Ascending aorta (tissue), 2 donors: ENCODE measurements around the gene MXI1. TPM values are rescaled to one million over a fixed set of nuclear protein-coding genes. Genes with fewer than 3 reads are reported as not detected.
"Not testable (repeated sequence)": the region's sequence is repeated elsewhere in the genome, so short reads cannot be mapped to it uniquely, and the experiment has no call there.

Experiments
- DNase-seq, 2 donors: peaks; one replicate each; pipeline ENCODE4 v3.0.0-alpha.2; 2019; ENCODE audit warnings: low spot score in 2 of 2
- H3K27ac ChIP-seq, 2 donors: fragments of 200-600 bp; sonication (generic); one replicate each; pipeline ENCODE4 v1.5.1; 2016 to 2017; ENCODE audit warnings: mild to moderate bottlenecking in 1 of 2
- H3K27me3 ChIP-seq: fragments of 200-600 bp; sonication (generic); one replicate; pipeline ENCODE4 v1.5.1; 2017
- H3K36me3 ChIP-seq, 2 donors: fragments of 200-600 bp; sonication (generic); one replicate each; pipeline ENCODE4 v1.5.1; 2016
- H3K4me1 ChIP-seq, 2 donors: fragments of 200-600 bp; sonication (generic); one replicate each; pipeline ENCODE4 v1.5.1; 2016 to 2017; ENCODE audit warnings: mild to moderate bottlenecking in 1 of 2
- H3K4me3 ChIP-seq, 2 donors: fragments of 200-600 bp; sonication (generic); one replicate each; pipeline ENCODE4 v1.5.1; 2016 to 2017; ENCODE audit warnings: mild to moderate bottlenecking in 1 of 2
- H3K9me3 ChIP-seq, 2 donors: fragments of 200-600 bp; sonication (generic); one replicate each; pipeline ENCODE4 v1.5.1; 2016
- CTCF ChIP-seq, 3 experiments: fragments of 200-600 bp in 2 of 3; fragments of 450-650 bp in 1 of 3; sonication (generic) in 2 of 3; IDR thresholded peaks; one replicate each; pipeline ENCODE4 v1.5.1; 2016 to 2019; ENCODE audit warnings: antibody characterized with exemption in 3 of 3, mild to moderate bottlenecking in 1 of 3, moderate library complexity in 1 of 3
- intact Hi-C: fragments of 100-400 bp; cut with DNase I; formaldehyde crosslinking; loops from one replicate; pipeline ENCODE4 v1.15.1; 2023
- total RNA-seq: library from RNA; depleted of rRNA; stranded (reverse); fragments of >200 nt; gene quantifications from one replicate; pipeline ENCODE4 v1.1.0, GENCODE V29; 2016

The MXI1 gene
- total RNA-seq, 1 donor from 2014 or later, result 95.0 TPM

GRCh38 chr10:110265573-110266193 is 58.3 kb downstream of the MXI1 start:
- Histone ChIP-seq H3K4me1 (peaks cover 19 to 90% of the 10 kb centered on the region in 2 donors), H3K4me3 (no peak overlapping the region), H3K27me3 (no peaks in the 10 kb centered on the region), H3K36me3 (no peaks in the 10 kb centered on the region), H3K27ac (peak overlapping the region; percentile 84 to 90), H3K9me3 (no peaks in the 10 kb centered on the region)
- intact Hi-C loops, result no loop called here
- TF ChIP-seq CTCF (IDR thresholded peaks at IDR 0.05), result no peak
- no peak for DNase-seq

GRCh38 chr10:110267276-110267675 is 59.9 kb downstream of the MXI1 start:
- no peak for TF ChIP-seq CTCF (IDR thresholded peaks at IDR 0.05)
- no peak for DNase-seq
- H3K4me3 ChIP-seq, result no peak overlapping the region
- H3K27me3 ChIP-seq, result no peaks in the 10 kb centered on the region
- H3K36me3 ChIP-seq, result no peaks in the 10 kb centered on the region
- H3K9me3 ChIP-seq, result no peaks in the 10 kb centered on the region
- H3K27ac ChIP-seq, result peak overlapping the region; percentile 84 to 90
- intact Hi-C loops, result no loop called here
- H3K4me1 ChIP-seq, result peaks cover 24 to 86% of the 10 kb centered on the region in 2 donors

- intact Hi-C loops, result no loop called here
- peaks cover 20 to 89% of the 10 kb centered on the region in 2 donors for H3K4me1 ChIP-seq
These were observed 61.0 kb downstream of the MXI1 start for GRCh38 chr10:110268442-110268841.

GRCh38 chr10:110268971-110269370 is 61.6 kb downstream of the MXI1 start:
- no peak for DNase-seq
- Histone ChIP-seq H3K4me1 (peaks cover 20 to 89% of the 10 kb centered on the region in 2 donors), H3K27me3 (no peaks in the 10 kb centered on the region), H3K27ac (peak overlapping the region; percentile 84 to 90), H3K4me3 (peak overlapping the region in 1 of 2 donors; percentile 41), H3K9me3 (no peaks in the 10 kb centered on the region), H3K36me3 (no peaks in the 10 kb centered on the region)
- TF ChIP-seq CTCF (IDR thresholded peaks at IDR 0.05), result no peak
- intact Hi-C loops, result no loop called here

More at GRCh38 chr10:110268442-110268841, 61.0 kb downstream of the MXI1 start:
- no peaks in the 10 kb centered on the region for H3K9me3 ChIP-seq
- no peaks in the 10 kb centered on the region for H3K36me3 ChIP-seq
- H3K4me3 ChIP-seq, result no peak overlapping the region
- TF ChIP-seq CTCF (IDR thresholded peaks at IDR 0.05), result no peak
- peak overlapping the region; percentile 84 to 90 for H3K27ac ChIP-seq
- no peak for DNase-seq
- H3K27me3 ChIP-seq, result no peaks in the 10 kb centered on the region

GRCh38 chr10:110269374-110270318 is 62.2 kb downstream of the MXI1 start:
- Histone ChIP-seq H3K4me1 (peaks cover 20 to 87% of the 10 kb centered on the region in 2 donors), H3K27me3 (no peaks in the 10 kb centered on the region), H3K4me3 (peak overlapping the region; percentile 39 to 41), H3K27ac (peak overlapping the region; percentile 84 to 90), H3K9me3 (no peaks in the 10 kb centered on the region), H3K36me3 (no peaks in the 10 kb centered on the region)
- TF ChIP-seq CTCF (IDR thresholded peaks at IDR 0.05), result no peak
- intact Hi-C loops, result no loop called here
- peak in 1 of 2 donors; percentile 69 for DNase-seq

GRCh38 chr10:110272995-110273394 is 65.6 kb downstream of the MXI1 start:
- Histone ChIP-seq H3K27ac (peak overlapping the region; percentile 84 to 90), H3K4me1 (peaks cover 15 to 89% of the 10 kb centered on the region in 2 donors)
- H3K27me3 ChIP-seq, DNase-seq, H3K36me3 ChIP-seq, intact Hi-C loops, H3K4me3 ChIP-seq, H3K9me3 ChIP-seq: not testable (repeated sequence)
